ENCODE measurements around the gene RABL3. TPM values are rescaled to one million over a fixed set of nuclear protein-coding genes. Genes with fewer than 3 reads are reported as not detected.

Gene RABL3
- total RNA-seq, 1 experiment from 2014 or later, result 14.6 TPM

DNA sequence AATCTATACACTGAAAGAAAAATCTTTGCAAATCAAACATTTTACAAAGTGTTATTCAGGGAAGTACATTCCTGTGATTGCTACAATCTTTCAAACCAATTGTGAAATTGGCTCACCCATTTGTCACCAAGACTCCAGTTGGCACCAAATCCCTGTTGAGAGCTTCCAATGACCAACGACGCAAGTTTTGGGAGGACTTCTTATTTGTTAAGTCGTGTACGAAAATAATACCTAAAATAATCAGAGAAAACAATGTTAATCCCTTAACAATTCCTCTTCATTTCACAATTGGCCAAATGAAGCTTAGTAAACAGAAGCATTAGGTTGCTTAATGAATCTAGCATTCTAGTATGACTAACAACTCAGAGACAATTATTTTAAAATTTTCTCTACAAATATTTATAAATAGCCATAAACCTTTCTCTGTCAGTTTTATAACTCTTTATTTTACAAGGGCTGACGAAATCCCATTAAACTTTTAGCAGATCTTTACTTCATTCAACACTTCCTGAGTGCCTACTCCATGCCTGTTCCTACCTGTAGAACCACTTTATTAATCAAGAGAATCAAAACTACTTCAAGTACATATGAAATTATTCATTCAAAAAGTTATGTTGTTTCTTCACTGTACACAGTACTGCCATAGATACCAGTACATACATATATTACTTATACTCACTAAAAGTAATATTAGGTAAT lies 36.3 kb downstream of the RABL3 start:
- Mint-ChIP-seq H3K36me3 (ENCODE audit: insufficient read depth, unreplicated experiment) (no peaks in the 10 kb centered on the region), H3K4me3 (ENCODE audit: low read depth, unreplicated experiment) (no peak overlapping the region), H3K4me1 (ENCODE audit: low read depth, unreplicated experiment) (no peaks in the 10 kb centered on the region), H3K9me3 (ENCODE audit: low read depth, unreplicated experiment) (no peaks in the 10 kb centered on the region), H3K27ac (ENCODE audit: unreplicated experiment) (no peak overlapping the region), H3K27me3 (ENCODE audit: unreplicated experiment) (no peaks in the 10 kb centered on the region)
- intact Hi-C loops (cut with micrococcal nuclease; ENCODE audit: unreplicated experiment), result no loop called here
- no TSS peak for BruUV-seq (replicated peaks)
- TF ChIP-seq, protein P1, sequence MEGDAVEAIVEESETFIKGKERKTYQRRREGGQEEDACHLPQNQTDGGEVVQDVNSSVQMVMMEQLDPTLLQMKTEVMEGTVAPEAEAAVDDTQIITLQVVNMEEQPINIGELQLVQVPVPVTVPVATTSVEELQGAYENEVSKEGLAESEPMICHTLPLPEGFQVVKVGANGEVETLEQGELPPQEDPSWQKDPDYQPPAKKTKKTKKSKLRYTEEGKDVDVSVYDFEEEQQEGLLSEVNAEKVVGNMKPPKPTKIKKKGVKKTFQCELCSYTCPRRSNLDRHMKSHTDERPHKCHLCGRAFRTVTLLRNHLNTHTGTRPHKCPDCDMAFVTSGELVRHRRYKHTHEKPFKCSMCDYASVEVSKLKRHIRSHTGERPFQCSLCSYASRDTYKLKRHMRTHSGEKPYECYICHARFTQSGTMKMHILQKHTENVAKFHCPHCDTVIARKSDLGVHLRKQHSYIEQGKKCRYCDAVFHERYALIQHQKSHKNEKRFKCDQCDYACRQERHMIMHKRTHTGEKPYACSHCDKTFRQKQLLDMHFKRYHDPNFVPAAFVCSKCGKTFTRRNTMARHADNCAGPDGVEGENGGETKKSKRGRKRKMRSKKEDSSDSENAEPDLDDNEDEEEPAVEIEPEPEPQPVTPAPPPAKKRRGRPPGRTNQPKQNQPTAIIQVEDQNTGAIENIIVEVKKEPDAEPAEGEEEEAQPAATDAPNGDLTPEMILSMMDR (IDR thresholded peaks at IDR 0.05; ENCODE audit: unreplicated experiment), result no peak
- no peak for DNase-seq
- CTCF ChIA-PET, result no interaction called here

DNA sequence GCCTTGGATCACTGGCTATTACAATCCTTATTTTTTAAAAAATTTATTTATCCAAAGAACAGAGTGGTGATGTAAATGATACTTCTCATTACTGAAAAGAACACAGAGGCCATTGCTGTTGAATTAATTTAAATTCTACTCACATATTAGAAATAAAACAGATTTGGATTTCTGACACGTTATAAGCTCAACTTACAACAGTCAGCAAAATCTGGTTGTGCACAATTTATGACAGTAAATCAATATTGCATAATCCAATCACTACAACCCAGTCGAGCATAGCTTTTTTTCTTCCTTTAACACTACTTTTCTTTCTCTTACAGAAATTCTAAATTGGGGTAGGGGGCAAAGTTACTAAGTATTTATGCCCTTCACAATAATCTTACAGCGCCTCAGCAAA lies 43.0 kb downstream of the RABL3 start:
- Mint-ChIP-seq H3K4me1 (ENCODE audit: low read depth, unreplicated experiment) (no peaks in the 10 kb centered on the region), H3K27ac (ENCODE audit: unreplicated experiment) (no peak overlapping the region), H3K36me3 (ENCODE audit: insufficient read depth, unreplicated experiment) (no peaks in the 10 kb centered on the region), H3K9me3 (ENCODE audit: low read depth, unreplicated experiment) (no peaks in the 10 kb centered on the region), H3K27me3 (ENCODE audit: unreplicated experiment) (no peaks in the 10 kb centered on the region), H3K4me3 (ENCODE audit: low read depth, unreplicated experiment) (no peak overlapping the region)
- CTCF ChIA-PET, result no interaction called here
- TF ChIP-seq, protein P1 (IDR thresholded peaks at IDR 0.05; ENCODE audit: unreplicated experiment), result no peak
- intact Hi-C loops (cut with micrococcal nuclease; ENCODE audit: unreplicated experiment), result no loop called here
- no TSS peak for BruUV-seq (replicated peaks)
- DNase-seq, result no peak

DNA sequence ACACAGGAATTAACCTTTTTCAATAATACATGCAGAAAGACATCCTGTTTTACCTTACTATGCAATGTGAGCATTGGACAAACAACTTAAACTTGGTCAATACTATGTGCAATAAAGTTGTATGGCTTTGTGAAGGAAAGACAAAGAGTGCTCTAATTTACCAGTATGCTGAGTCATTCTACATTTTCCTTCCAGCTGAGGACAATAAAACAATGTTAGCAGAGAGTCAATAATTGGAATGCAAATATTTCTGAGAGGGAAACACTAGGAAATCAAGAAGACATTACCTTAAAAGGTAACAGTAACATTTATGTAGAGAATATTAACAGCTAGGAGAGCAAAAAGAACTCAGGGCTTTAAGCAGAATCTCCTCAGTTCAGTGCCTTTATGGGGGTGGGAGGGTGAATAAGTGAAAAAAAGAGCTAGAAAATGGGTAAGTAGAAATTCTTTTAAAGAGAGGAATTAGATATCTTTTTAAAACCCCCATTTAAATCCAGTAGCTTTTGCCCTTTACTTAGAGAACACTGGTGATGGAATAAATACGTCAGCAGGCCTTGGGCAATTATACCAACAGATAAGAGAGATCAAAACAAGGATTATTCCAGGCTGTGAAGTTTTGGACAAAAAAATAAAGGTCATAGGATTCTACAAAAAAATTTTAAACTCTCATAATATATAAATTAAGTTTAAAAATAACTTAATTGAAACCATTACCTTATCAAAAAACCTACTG lies 48.7 kb downstream of the RABL3 start:
- no TSS peak for BruUV-seq (replicated peaks)
- TF ChIP-seq, protein P1 (IDR thresholded peaks at IDR 0.05; ENCODE audit: unreplicated experiment), result no peak
- no peaks in the 10 kb centered on the region for H3K36me3 Mint-ChIP-seq (ENCODE audit: insufficient read depth, unreplicated experiment)
- H3K27me3 Mint-ChIP-seq (ENCODE audit: unreplicated experiment), result no peaks in the 10 kb centered on the region
- CTCF ChIA-PET, result interaction anchor here (2.4 kb wide), 1 partner anchor 12 kb away, joined by 10 read pairs; the partner anchor contains the start of gene HGD
- no peaks in the 10 kb centered on the region for H3K9me3 Mint-ChIP-seq (ENCODE audit: low read depth, unreplicated experiment)
- peaks cover 11% of the 10 kb centered on the region for H3K4me1 Mint-ChIP-seq (ENCODE audit: low read depth, unreplicated experiment)
- intact Hi-C loops (cut with micrococcal nuclease; ENCODE audit: unreplicated experiment), result loop anchor here (1.0 kb wide), 1 partner anchor 13 kb away; no protein-coding TSS in a partner anchor
- H3K27ac Mint-ChIP-seq (ENCODE audit: unreplicated experiment), result peak overlapping the region; percentile 98
- peak overlapping the region; percentile 17 for H3K4me3 Mint-ChIP-seq (ENCODE audit: low read depth, unreplicated experiment)
- DNase-seq, result no peak

DNA sequence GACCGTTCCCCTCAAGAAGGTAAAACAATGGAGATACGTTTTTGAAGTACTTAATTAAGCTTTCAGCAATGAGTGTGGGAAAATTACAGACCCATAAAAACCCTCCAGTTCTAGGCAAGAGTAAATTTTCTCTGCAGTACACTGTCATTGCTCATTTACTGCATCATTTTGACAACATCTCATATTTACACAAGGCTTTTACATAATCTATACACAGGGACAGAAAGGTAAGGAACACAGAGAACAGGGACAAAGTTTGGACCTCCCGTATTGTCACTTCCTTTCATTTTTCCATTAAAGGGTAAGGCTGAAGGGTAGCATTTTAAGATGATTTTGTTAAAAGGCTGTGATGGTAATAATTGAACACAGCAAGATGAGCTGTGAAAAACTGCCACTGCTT lies 52.9 kb downstream of the RABL3 start:
- H3K4me3 Mint-ChIP-seq (ENCODE audit: low read depth, unreplicated experiment), result no peak overlapping the region
- H3K27ac Mint-ChIP-seq (ENCODE audit: unreplicated experiment), result no peak overlapping the region
- intact Hi-C loops (cut with micrococcal nuclease; ENCODE audit: unreplicated experiment), result no loop called here
- DNase-seq, result no peak
- H3K27me3 Mint-ChIP-seq (ENCODE audit: unreplicated experiment), result no peaks in the 10 kb centered on the region
- CTCF ChIA-PET, result interaction anchor here (0.5 kb wide), 1 partner anchor 803 kb away, joined by 5 read pairs; no protein-coding TSS in a partner anchor
- TF ChIP-seq, protein P1 (IDR thresholded peaks at IDR 0.05; ENCODE audit: unreplicated experiment), result no peak
- H3K4me1 Mint-ChIP-seq (ENCODE audit: low read depth, unreplicated experiment), result peaks cover 11% of the 10 kb centered on the region
- no peaks in the 10 kb centered on the region for H3K9me3 Mint-ChIP-seq (ENCODE audit: low read depth, unreplicated experiment)
- no peaks in the 10 kb centered on the region for H3K36me3 Mint-ChIP-seq (ENCODE audit: insufficient read depth, unreplicated experiment)
- no TSS peak for BruUV-seq (replicated peaks)

All from Calu3 (cell line).